Choroid plexus epithelial cell (primary cell): Measurements from ENCODE around the gene ZNRF1.

Source experiments
- DNase-seq: peaks from one replicate; pipeline ENCODE4 v3.0.0-alpha.2; 2010; ENCODE audit warnings: low read depth
- H3K4me3 ChIP-seq: 2 replicates; pipeline ENCODE4 v1.5.1; 2011; ENCODE audit warnings: low read depth, mild to moderate bottlenecking, control low read depth, low read length, moderate library complexity
- CTCF ChIP-seq: conservative IDR thresholded peaks from 2 replicates; pipeline ENCODE4 v1.5.1; 2011; ENCODE audit warnings: low read depth, mild to moderate bottlenecking, control low read depth, inconsistent platforms, low read length, moderate library complexity

ZNRF1 gene

GRCh38 chr16:74998481-74999218 is at the start of gene ZNRF1:
Gene ZNRF1, plus strand, starts transcription at chr16:74999024. Its CDS starts 648 bp downstream, at chr16:74999672.
- peak; percentile 80 for DNase-seq
- TF ChIP-seq CTCF, result peak; percentile 86

GRCh38 chr16:74949309-74949708 is 49.5 kb upstream of the ZNRF1 start:
- no peak for DNase-seq
- H3K4me3 ChIP-seq, result no peak overlapping the region
- no peak for TF ChIP-seq CTCF

More at GRCh38 chr16:74998481-74999218, at the start of gene ZNRF1:
- peak within 1 kb of the TSS; percentile 72 for H3K4me3 ChIP-seq

GRCh38 chr16:74950511-74950910 is 48.3 kb upstream of the ZNRF1 start:
- TF ChIP-seq CTCF, result no peak
- no peak for DNase-seq

DNA sequence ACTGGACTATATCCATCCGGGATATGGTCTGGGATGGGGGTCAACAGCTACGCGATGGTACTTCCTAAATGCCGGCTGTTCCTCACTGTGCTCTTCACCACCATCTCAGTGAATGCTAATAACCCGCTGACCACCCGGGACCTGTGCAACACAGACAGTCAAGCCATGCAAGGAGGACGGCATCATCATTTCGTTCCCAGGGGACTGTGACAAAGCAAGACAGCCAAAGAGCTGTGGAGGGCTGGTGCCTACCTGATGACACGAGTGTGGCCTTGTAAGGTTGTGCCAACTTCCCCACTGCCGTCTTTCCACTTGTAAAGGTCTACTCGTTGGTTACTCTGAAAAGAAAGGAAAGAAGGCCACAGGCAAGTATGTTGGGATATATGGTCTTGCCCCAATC is 47.6 kb upstream of the ZNRF1 start:
- TF ChIP-seq CTCF, result no peak
- no peak overlapping the region for H3K4me3 ChIP-seq
- DNase-seq, result no peak

More at GRCh38 chr16:74950511-74950910, 48.3 kb upstream of the ZNRF1 start:
- H3K4me3 ChIP-seq, result no peak overlapping the region

- no peak for DNase-seq
- no peak overlapping the region for H3K4me3 ChIP-seq
- no peak for TF ChIP-seq CTCF
These were observed 47.1 kb upstream of the ZNRF1 start for GRCh38 chr16:74951681-74952080.

DNA sequence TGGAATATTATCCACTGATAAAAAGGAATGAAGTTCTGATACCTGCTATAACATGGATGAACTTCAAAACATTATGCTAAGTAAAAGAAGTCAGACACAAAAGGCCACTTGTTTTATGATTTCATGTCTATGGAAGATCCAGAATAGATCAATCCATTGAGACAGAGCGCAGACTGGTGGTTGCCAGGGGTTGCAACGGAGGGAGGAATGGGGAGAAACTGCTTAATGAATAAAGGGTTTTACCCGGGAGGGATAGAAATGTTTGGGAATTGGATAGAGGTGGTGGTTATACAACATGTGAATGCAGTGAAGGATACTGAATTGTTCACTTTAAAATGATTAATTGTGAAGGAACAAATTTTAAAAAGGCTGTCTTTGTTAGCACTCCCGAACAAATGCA is 44.1 kb upstream of the ZNRF1 start:
- H3K4me3 ChIP-seq, result no peak overlapping the region
- no peak for TF ChIP-seq CTCF
- no peak for DNase-seq

DNA sequence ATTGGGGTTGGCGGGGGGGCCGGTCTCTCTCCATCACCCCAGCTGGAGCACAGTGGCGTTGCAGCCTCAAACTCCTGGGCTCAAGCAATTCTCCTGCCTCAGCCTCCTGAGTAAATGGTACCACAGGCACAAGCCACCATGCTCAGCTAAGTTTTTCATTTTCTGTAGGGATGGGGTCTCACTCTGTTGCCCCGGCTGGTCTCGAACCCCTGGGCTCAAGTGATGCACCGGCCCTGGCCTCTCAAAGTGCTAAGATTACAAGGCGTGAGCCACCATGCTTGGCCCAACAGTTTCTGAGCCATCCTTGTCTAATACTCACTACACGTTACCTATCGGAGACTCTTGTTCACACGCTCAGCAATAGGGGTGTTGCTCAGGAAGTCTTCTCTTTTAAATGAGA is 25.5 kb upstream of the ZNRF1 start:
- TF ChIP-seq CTCF, result peak; percentile 2
- DNase-seq, result no peak
- no peak overlapping the region for H3K4me3 ChIP-seq
